HG03558 (cell line): ENCODE data around the gene MARCHF6.

ENCODE experiments used
- ATAC-seq: cut with Tn5 transposase; IDR thresholded peaks from one replicate; pipeline ENCODE4 v1.9.1; 2021; ENCODE audit warnings: moderate number of reproducible peaks; ENCODE audit not compliant: unreplicated experiment; ENCODE audit errors: extremely low read depth

The MARCHF6 gene

DNA sequence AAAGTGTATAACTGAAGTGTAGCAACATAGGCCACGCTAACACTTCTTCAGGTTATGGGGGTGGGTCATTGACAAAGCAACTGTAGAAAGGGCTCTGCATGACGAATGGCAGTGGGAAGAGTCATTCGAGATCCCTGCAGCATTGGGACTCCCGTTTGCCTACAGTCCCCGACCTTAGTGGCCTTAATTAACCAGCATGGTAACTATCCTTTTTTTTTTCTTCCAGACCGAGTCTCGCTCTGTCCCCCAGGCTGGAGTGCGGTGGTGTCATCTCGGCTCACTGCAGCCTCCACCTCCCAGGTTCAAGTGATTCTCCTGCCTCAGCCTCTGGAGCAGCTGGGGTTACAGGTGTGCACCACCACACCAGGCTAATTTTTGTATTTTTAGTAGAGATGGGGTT is 31.6 kb upstream of the MARCHF6 start:
- ATAC-seq = no peak

DNA sequence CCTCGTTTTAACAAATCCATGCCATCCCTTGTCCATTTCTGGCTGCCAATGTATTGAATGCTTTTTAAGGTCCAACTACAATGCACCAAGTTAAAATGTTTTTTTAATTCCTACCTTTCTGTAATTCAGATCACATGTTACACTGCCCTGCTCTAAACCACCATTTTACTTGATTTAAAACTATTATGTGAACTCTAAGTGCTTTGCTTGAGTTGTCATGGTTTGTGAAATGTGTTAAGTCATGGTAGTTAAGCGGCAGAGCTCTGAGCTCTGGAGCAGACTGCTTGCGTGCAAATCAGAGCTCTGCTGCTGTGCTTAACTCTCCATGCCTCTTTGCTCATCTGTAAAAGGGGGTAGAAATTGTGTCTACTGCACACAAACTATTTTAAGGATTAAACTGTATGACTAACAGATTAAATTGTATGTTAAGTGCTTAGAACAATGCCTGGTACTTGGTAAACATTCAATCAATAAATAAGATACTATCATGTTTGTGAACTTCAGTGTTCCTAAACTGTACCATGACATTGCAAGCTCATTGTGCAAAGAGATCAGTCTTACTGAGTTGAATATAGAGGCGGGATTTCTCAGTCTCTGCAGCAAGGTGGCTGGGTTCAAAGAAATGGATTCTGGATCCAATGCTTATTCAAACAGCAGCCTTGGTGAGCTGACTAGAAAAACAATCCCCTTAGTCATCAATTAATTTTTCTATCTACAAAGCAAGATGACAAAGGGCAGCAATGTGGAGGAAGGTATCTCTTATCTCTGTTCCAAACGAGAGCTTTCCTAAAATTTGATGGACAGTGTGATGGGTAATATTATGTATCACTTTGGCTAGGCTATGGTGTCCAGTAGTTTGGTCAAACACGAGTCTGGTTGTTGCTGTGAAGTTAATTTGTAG is 29.7 kb upstream of the MARCHF6 start:
- ATAC-seq = no peak

DNA sequence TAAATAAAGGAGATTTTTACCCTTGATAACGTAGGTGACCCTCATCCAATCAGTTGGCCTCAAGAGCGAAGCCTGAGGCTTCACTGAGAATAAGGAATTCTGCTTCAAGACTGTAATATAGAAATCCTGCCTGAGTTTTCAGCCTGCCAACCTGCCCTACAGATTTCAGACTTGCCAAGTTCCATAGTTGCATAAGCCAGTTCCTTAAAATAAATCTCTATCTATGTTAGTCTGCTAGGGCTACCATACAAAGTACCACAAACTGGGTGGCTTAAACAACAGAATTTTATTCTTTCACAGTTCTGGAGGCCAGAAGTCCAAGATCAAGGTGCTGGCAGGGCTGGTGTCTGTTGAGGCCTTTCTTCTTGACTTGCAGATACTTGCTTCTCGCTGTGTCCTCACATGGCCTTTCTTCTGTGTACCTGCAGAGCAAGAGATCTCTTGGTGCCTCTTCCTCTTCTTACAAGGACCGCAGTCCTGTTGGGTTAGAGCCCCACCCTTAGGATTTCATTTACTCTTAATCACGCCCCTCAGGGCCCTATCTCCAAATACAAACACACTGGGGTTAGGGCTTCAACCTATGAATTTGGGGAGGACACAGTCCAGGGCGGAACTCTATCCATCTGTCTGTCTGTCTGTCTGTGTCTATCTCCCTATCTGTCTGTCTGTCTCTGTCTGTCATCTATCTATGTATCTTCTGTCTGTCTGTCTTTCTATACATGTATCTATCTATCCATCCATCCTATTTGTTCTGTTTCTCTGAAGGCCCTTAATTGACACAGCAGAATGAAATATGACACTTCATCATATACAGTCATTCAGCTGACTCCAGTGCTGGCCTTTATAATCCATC is 28.8 kb upstream of the MARCHF6 start:
- ATAC-seq = no peak

DNA sequence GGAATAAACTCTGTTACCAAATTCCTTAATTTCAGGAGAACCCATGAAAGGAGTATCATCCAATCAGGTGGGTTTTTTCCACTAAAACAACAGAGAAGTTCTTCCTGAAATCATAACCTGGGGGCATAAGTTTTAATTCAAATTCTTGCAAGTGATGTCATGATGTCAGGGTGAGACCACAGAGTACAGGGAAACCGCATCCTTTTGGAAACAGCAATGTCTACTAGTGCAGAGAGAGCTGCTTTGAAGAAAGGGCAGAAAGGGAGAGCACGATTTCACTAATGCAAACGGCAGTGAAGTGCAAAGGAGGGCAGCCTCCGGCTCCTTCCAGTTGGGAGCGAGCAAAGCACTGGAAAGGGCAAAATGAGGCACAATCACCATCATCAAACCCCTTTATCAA is 25.2 kb upstream of the MARCHF6 start:
- no peak for ATAC-seq

DNA sequence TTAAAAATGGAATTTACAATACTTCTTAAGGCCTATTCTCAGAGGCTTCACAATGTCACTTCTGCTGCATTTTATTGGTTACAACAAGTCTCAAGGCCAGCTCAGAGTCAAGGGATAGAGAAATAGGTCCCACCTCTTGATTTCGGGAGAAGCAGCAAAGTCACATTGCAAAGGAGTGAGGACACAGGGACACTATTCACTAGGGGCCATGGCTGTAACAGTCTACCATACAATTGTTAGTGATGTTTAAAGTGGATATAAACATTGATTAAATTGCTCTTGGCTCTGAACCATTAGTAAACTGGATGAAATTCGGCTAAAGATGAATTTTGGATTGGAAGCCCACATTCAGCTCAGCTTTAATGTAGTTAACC is 24.1 kb upstream of the MARCHF6 start:
- no peak for ATAC-seq

DNA sequence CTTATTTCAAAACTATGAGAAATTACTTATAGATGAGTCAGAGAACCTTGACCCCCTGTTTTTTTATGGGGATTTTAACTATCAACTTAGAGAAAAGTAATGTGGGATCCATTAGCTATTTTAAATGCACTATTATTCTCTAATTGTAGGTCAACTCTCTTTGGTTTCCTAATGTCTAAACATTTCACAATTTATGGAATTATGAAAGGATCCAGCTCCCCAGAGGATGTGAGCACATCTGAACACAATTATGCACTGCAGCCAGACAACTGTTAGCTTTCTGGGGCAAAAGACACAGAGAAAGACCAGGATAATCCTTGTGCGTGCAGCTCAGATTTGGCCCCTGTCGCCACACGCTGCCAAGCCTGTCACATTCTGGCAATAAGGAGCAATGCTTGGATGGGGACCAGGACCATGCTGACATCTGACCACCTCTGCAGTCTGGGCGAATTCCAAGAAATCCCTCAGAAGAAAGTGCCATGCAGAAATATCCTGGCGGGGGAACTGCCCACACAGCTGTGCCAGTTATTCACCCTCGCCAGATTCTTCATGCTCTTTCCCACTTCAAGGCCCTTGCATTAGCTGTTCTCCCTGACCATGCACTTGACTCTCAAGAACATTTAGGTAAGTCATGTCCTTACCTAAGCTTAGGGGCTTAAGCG is 23.5 kb upstream of the MARCHF6 start:
- no peak for ATAC-seq

DNA sequence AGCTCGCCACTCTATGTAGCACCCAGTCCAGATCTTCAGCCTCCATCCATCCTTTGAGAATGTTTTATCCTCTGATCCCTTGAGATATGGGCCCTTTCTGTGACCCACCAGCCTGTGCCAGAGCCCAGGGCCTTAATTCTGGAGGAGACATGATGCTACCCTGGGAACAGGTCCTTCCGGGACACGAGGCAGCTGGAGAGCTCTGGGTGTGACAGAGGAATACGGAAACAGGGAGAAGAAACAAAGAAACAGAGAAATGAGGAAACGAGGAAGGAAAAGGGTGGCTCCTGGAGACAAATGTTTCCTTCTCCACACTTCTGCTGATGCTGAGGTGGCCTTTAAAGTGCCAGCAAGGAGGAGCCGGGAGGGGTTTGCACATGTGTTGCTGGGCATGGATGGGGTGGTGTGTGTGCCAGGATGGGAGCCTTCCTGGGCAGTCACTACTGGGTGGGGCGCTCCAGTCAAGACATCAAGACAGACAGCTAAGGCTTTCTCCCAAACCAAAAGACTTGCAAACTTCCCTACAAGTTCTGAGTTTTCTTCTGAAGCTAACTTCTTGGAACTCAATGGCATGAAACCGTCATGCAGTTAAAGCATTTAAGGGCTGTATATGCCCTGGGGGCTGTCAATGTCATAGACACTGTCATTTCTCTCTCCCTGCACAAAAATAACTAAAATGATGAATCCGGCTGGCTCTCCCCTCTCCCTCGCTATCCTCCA is 22.8 kb upstream of the MARCHF6 start:
- no peak for ATAC-seq

DNA sequence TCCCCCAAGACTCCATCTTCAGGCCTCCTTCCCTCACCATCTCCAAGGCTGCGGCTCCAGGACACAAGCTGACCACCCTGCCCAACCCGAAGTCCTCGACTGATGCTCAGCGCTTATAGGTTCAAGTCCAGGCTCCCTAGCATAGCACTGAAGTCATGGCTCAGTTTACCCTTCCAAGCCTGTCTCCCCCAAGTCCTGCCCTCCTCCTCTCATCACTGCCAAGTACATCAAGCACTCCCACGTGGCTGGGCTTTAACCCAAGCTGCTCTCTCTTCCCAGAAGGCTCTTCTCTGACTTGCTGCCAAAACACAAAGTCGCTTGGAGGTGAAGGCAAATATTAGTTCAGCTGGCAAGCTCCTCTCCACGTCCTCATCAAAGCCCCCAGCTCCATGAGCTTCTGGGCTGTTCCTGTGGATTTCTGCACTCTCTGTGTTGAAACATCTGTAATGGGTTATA is 22.1 kb upstream of the MARCHF6 start:
- ATAC-seq = no peak

DNA sequence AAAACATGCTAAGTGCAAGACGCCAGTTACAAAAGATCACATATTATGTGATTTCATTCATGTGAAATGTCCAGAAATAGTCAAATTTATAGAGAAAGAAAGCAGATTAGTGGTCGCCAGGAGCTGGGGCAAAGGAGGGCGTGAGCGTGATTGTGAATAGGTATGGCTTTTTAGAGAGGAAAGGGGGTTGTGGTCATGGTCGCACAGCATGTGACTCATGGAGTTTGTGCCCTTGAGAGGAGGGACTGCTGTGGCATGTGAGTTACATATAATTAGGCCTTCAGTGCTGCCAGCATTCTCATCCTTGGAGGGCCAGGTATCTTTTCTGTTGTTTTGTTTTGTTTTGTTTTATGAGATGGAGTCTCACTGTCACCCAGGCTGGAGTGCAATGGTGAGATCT is 21.2 kb upstream of the MARCHF6 start:
- ATAC-seq = no peak

DNA sequence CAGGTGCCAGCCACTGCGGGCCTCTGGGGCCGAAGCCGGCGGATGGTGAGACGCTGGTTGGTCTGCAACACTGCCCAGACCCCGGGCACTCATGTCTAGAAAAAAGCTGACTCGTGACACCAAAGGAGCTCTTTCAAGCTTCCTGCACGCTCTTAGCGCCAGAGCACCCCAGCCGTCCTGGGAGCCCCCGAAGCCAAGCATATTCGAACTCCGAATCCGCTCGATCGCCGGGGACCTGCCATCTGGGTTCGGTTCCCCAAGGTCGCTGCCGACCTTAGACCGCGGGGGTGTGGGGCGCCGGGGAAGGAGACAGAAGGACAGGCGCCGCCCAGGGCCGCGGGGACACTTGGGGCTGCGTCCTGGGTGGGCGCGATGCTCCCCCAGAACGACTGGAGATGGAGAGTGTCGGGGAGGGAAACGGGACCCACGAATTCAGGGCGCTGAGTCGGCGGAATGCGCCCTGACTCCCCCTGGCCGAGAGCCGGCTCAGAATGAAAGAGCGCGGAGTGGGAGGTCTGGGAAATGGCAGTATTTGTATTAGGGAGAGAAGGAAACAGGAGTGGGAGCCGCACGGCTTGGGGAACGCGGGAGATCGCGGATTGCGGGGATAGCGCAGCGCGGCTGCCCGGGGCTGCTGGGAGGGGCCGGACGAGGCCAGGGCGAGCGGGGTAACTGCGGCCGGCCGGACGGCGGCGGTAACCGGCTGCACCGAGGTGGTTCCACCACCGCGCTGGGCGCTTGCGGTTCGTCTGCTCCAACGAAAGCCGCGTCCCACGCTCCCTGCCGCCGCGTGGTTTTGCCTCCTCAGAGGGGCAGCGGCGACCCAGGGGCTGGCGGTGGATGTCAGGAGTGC is 20.1 kb upstream of the MARCHF6 start:
- no peak for ATAC-seq

DNA sequence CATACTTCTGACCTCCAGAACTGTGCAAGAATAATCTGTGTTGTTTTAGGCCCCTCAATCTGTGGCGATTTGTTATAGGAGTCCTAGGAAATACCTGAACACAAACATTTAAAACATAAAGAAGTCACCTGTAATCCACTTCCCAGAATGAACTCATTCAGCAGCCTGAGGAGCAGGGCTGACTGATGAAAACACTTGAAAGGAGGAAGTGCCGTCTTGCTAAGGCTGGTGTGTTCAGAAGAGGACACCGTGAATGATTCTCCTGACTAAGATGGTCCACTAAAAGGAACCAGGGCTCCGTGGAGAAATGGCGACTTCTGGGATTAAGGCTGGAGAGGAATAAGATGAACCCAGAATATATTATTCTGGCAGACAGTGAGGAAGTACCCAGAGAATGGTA is 18.7 kb upstream of the MARCHF6 start:
- no peak for ATAC-seq

DNA sequence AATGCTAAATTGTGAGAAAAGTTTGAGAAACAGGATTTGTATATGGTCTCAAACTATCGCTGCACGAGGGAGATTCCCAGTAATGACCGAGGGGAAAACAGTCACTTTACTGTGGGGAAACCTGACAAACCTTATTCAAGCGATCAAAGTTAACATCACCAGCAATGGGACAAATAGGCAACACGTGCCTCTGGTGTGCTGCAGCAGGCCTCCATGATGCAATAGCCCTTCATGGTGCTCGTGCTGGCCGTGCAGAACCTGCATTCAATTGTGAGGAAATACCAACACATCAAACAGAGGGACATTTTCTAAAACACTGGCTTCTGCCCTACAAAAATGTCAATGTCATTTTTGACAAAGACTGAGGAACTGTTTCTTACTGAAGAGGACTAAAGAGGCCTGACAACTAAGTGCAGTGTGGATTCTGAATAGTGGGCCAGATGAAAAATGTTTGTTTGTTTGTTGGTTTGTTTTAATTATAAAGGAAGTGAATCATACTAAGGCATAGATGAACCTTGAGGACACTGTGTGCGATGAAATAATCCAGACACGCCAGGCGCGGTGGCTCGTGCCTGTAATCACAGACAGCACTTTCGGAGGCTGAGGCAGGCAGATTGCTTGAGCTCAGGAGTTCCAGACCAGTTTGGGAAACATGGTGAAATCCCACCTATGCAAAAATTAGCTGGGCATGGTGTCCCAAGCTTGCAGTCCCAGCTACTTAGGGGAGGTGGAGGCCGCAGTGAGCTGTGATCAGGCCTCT is 17.6 kb upstream of the MARCHF6 start:
- ATAC-seq = no peak

DNA sequence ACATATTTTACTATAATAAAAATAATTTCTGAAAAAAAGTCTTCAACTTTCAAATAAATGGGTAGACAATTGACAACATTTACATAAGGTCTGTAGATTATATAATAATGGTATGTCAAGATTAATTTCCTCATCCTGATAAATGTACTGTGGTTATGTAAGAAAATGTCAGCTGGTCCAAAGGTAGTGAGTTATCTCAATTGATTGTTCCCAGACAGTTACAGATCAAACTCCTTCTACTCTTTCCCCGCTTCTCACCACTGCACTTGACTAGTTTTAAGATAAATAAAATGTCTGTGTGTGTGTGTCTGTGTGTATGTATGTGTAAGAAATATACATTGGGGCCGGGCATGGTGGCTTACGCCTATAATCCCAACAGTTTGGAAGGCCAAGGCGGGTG is 16.4 kb upstream of the MARCHF6 start:
- ATAC-seq = no peak

DNA sequence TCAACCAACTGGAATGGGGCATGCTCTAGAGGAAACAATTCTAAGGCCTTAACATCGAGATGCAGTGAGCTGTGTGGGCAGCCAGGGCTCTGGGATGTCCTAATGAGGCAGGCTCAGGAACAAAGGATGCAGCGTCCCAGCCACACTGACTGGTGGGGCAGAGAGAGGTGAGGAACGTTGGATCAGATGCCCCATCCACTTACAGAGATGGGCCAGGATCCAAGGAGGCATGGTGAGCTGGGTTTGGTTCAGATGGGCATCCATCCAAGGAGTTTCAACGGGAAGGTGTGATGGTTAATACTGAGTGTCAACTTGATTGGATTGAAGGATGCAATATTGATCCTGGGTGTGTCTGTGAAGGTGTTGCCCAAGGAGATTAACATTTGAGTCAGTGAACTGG is 15.5 kb upstream of the MARCHF6 start:
- no peak for ATAC-seq

DNA sequence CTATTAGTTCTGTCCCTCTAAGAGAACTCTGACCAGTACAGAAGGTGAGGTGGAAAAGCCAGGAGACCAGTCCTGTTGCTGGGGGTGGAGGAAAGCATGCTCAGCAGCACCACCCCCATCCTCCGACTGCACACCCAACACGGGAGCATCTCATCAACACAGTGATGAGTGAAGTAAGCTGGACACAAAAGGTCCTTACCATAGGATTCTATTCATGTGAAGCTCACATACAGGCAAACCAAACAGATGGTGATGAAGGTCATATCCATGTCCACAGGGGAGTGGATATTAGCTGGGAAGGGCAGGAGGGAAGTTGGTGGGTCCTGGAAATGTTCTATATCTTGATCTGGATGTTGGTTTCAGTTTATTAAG is 14.8 kb upstream of the MARCHF6 start:
- ATAC-seq = no peak

DNA sequence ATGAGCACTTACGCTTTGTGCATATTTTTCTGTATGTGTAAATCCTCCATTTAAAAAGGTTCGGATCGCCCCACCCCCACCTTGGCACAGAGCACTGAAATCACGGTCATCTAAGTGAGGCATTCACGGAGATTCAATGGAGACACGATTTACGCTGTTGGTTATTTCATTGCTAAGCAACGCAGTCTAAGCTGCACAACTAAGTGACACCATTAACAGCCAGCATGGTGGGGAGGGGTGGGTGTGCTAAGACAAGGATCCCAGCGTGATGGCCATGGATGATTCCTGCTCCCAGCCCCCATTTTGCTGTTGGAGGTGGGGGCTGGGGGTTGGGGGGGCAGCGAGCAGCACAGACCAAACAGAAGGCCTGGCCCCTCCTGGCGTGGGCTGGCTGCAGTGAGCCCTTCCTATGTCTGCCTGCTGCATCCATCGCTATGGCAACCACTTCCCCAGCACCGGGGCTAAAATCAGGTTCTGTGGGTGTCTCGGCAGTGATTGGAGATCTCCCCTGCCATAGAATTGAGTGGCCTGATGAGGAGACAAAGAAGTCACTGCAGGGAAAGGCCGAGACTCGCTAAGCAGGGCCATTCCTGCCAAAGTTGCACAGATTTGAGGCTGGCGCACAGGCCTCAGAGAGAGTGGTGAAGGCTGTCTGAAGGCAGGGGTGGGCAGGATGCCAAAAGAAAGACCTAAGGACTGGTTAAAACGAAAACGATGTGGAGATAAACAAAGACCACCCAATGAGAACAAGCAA is 14.3 kb upstream of the MARCHF6 start:
- no peak for ATAC-seq

DNA sequence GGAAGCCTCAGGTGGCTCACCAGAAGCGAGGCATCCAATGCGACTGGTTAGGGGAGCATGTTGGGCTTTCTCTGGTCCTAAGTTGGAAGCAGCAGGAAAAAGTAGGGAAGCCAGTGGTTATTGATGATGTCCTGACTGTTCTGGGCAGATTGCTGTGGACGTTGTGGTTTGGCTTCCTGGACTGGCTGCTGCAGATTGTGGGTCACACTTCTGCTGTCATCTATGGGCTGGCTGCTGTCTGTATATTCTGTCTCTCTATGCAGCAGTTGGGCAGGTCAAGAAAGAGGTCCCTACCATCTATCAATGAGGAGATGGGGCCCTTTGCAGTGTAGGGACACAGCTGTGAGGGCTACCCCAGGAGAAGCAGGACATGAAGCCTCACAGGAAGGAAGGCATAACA is 13.5 kb upstream of the MARCHF6 start:
- ATAC-seq = no peak

DNA sequence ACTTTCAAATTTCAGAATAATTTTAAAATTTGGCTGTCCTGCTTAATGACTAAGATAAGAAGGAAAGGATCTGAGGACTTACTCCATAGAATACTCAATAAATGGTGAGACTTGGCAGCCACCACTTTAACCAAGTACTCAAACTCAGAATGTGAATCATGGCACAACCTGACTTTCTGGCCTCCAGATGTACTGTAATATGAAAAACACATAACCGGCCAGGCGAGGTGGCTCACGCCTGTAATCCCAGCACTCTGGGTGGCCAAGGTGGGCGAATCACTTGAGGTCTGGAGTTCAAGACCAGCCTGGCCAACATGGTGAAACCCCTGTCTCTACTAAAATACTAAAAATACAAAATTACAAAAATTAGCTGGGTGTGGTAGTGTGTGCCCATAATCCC is 10.0 kb upstream of the MARCHF6 start:
- ATAC-seq = no peak
